ENCODE measurements around the gene MYO3A.

GRCh38 chr10:25901199-25901598 lies 32.8 kb upstream of the MYO3A start:
- TF ChIP-seq, protein P1, sequence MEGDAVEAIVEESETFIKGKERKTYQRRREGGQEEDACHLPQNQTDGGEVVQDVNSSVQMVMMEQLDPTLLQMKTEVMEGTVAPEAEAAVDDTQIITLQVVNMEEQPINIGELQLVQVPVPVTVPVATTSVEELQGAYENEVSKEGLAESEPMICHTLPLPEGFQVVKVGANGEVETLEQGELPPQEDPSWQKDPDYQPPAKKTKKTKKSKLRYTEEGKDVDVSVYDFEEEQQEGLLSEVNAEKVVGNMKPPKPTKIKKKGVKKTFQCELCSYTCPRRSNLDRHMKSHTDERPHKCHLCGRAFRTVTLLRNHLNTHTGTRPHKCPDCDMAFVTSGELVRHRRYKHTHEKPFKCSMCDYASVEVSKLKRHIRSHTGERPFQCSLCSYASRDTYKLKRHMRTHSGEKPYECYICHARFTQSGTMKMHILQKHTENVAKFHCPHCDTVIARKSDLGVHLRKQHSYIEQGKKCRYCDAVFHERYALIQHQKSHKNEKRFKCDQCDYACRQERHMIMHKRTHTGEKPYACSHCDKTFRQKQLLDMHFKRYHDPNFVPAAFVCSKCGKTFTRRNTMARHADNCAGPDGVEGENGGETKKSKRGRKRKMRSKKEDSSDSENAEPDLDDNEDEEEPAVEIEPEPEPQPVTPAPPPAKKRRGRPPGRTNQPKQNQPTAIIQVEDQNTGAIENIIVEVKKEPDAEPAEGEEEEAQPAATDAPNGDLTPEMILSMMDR (conservative IDR thresholded peaks at IDR 0.05; ENCODE audit: low read depth in 2 of 2): no peak
- TF ChIP-seq EZH2phosphoT487 (IDR thresholded peaks at IDR 0.05; ENCODE audit: unreplicated experiment): no peak
- no peak for TF ChIP-seq EZH2 (IDR thresholded peaks at IDR 0.05; ENCODE audit: low read depth, unreplicated experiment)
- TF ChIP-seq, protein P2, sequence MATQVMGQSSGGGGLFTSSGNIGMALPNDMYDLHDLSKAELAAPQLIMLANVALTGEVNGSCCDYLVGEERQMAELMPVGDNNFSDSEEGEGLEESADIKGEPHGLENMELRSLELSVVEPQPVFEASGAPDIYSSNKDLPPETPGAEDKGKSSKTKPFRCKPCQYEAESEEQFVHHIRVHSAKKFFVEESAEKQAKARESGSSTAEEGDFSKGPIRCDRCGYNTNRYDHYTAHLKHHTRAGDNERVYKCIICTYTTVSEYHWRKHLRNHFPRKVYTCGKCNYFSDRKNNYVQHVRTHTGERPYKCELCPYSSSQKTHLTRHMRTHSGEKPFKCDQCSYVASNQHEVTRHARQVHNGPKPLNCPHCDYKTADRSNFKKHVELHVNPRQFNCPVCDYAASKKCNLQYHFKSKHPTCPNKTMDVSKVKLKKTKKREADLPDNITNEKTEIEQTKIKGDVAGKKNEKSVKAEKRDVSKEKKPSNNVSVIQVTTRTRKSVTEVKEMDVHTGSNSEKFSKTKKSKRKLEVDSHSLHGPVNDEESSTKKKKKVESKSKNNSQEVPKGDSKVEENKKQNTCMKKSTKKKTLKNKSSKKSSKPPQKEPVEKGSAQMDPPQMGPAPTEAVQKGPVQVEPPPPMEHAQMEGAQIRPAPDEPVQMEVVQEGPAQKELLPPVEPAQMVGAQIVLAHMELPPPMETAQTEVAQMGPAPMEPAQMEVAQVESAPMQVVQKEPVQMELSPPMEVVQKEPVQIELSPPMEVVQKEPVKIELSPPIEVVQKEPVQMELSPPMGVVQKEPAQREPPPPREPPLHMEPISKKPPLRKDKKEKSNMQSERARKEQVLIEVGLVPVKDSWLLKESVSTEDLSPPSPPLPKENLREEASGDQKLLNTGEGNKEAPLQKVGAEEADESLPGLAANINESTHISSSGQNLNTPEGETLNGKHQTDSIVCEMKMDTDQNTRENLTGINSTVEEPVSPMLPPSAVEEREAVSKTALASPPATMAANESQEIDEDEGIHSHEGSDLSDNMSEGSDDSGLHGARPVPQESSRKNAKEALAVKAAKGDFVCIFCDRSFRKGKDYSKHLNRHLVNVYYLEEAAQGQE (IDR thresholded peaks at IDR 0.05; ENCODE audit: unreplicated experiment): no peak
- TF ChIP-seq POLR2AphosphoS5 (IDR thresholded peaks at IDR 0.05; ENCODE audit: low read depth): no peak
- no peak for TF ChIP-seq JUNB (IDR thresholded peaks at IDR 0.05; ENCODE audit: unreplicated experiment)
- TF ChIP-seq NANOG (IDR thresholded peaks at IDR 0.05; ENCODE audit: borderline replicate concordance): no peak
- no peak for TF ChIP-seq CREB1 (CRISPR knock-in tag; IDR thresholded peaks at IDR 0.05; ENCODE audit: low read depth)
- no peak for TF ChIP-seq STAT1 (IDR thresholded peaks at IDR 0.05; ENCODE audit: unreplicated experiment)
- TF ChIP-seq ZNF462 (CRISPR knock-in tag; IDR thresholded peaks at IDR 0.05): no peak
- no peak for TF ChIP-seq ZNF331 (CRISPR knock-in tag; IDR thresholded peaks at IDR 0.05; ENCODE audit: low read depth)
